Erythroblast (primary cell): ENCODE measurements around the gene CGB1.

Experiments
- GATA1 ChIP-seq: IDR thresholded peaks from 2 replicates; pipeline ENCODE4 v1.6.1; 2011; ENCODE audit warnings: low read depth, mild to moderate bottlenecking, control low read depth, low read length, moderate library complexity
- POLR2A ChIP-seq: IDR thresholded peaks from 2 replicates; pipeline ENCODE4 v1.6.1; 2011; ENCODE audit warnings: mild to moderate bottlenecking, low read length

GRCh38 chr19:48989701-48990291 is 46.9 kb downstream of the CGB1 start:
- TF ChIP-seq POLR2A (no peak), GATA1 (no peak)
